GM13976 (cell line): ENCODE results near the gene VEGFB.

ENCODE experiments used
- DNase-seq: peaks from one replicate; pipeline ENCODE4 v3.0.0; 2012; ENCODE audit warnings: low spot score
- CTCF ChIP-seq: IDR thresholded peaks from 2 replicates; pipeline ENCODE4 v1.5.1; 2012; ENCODE audit warnings: borderline replicate concordance, mild to moderate bottlenecking; ENCODE audit not compliant: insufficient read depth; ENCODE audit errors: extremely low read depth, missing control alignments, control extremely low read depth
- in situ Hi-C: fragments of 300-500 bp; cut with MboI; formaldehyde crosslinking; loops from one replicate; pipeline ENCODE4 v1.12.0; 2022; ENCODE audit warnings: low sequenced_read_pairs, mixed read lengths, inconsistent platforms; ENCODE audit not compliant: unreplicated experiment

The VEGFB gene

GRCh38 chr11:64267207-64267945 is 33.0 kb downstream of the VEGFB start:
- no peak for DNase-seq
- in situ Hi-C loops, result no loop called here
- no peak for TF ChIP-seq CTCF

DNA sequence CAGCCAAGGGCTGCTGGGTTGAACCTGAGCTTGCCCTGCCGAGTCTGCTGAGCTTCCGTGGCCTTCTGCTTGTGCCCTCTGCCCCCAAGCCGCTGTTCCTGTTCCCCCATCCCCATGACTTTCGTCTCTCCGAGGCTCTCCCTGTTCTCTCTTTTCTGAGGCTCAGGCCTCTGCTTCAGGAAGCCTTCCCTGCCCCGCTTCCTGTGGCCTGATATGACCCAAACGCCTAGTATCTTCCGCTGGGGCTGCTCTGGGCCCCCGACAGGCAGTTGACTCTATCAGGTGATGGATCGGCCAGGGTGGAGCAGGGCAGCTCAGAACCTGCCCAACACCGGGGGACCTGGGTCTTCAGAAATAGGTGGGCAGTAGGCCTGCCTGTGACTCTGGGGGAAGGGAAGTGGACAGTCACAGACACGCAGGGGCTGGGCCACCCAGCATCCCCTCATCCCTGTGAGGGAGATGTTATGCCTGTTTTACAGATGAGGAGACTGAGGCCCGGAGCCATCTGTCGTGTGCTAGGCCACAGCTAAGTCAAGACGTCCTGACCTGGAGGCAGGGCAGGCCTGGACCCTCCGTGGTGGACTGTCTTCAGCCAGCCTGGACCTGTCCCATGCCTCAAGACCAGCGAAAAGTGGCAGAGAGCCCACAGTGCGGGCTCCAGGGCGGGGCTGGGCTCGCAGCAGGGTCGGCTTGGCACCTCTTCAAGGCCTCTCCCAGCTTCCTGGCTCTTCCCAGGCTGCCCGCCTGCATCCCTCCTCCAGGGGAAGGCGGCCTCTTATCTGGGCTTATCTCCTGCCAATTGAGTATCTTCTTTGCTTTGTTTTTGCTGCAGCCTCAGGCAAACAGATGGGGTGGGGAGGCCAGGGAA is 33.9 kb downstream of the VEGFB start:
- in situ Hi-C loops, result no loop called here
- DNase-seq, result no peak
- TF ChIP-seq CTCF, result no peak

- in situ Hi-C loops, result no loop called here
- peak; percentile 72 for DNase-seq
- peak; percentile 6 for TF ChIP-seq CTCF
Observed at GRCh38 chr11:64268893-64269539, 34.6 kb downstream of the VEGFB start.

DNA sequence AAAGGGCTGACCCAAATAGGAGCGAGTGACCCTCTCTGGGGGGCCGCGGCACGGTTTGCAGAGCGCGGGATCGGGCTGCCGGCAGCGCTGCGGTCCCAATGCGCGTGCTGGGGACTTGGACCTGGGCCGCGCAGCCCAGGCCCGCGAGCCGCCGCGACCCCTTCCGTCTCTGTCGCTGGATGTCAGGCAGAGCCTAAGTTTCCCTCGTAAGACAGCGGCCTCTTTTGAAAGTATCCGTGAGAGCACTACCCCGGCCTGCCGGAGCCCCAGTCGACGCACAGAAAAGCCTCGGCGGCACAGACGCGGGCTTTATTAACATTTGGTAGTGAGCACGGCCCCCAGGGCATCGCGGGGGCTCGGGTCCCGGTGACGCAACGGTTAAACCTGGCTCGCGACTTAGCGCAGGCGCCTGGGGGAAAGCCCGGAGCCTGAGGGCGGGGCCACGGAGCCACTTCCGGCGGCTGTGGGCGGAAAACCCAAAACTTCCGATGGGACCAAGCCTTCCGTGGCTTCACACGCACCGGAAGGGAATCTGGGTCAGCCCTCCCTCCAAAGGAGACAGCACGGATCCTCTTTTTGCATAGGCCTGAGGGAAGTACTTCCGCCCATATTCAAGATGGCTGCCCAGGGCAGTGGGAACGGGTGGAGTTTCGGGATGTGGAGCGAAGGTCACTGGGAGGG is 35.3 kb downstream of the VEGFB start:
- no peak for TF ChIP-seq CTCF
- in situ Hi-C loops, result no loop called here
- peak; percentile 91 for DNase-seq

DNA sequence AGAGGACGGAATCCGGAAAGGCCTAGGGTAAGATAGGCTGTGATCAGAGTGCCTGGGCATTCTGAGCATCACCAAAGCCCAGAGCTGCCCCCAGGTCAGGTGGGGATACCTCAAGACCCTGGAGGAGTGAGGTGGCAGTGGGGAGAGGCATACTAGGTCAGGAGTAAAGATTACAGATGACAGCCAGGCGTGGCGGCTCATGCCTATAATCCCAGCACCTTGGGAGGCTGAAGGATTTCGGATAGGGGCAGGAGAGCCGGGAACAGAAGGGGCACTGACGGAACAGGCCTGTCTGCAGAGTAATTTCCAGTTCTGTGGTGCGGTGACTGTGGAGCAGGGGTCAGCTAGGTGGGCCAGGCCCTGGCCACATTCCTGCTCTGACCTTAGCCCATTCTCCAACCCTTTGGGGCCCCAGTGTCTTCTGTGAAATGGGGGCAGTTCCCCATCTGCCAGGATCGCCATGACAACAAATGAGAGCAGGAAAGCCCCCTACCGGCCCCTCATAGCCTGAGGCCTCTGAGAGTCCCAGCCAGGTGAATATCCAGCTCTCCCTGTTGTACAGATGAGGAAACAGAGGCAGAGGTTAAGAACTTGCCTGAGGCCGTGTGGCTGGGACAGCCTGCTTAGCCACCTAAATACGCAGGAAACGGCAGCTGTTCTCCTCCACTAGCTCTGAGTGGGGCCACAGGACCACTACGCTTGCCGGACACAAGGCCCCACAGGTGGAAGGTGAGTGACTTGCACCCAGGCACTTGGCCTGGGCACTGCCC is 40.8 kb downstream of the VEGFB start:
- in situ Hi-C loops, result loop anchor here (25.0 kb wide), 1 partner anchor 288 kb away; the partner anchor contains the start of gene OTUB1
- TF ChIP-seq CTCF, result no peak
- no peak for DNase-seq

DNA sequence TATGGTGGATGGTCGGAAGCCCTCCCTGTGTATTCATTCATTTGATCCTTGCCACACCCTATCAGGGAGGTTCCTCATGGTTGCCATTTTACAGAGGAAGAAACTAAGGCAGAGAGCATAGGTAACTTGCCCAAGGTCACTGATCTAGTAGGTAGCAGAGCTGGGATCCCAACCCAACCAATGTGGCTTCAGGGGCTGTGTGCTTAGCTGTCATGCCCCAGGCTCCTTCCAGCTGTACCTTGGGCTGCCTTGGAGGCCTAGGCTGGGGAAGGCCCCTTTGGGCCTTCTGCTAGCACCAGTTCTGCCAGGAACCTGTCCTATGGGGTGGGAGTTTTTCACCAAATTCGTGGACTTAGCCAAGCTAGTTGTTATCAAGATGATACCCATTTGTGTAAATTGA is 41.5 kb downstream of the VEGFB start:
- no peak for DNase-seq
- no peak for TF ChIP-seq CTCF
- in situ Hi-C loops, result loop anchor here (25.0 kb wide), 1 partner anchor 289 kb away; the partner anchor contains the start of gene OTUB1
